ENCODE data around the gene IFNGR1.

Gene IFNGR1

GRCh38 chr6:137177611-137178010 is 41.6 kb downstream of the IFNGR1 start:
- DNase-seq (ENCODE audit: low read depth in 2 of 2, low spot score in 1 of 2), result no peak

- no peak for DNase-seq (ENCODE audit: low read depth in 2 of 2, low spot score in 1 of 2)
These were observed 42.5 kb downstream of the IFNGR1 start for GRCh38 chr6:137176729-137177128.

GRCh38 chr6:137175868-137176245 is 43.3 kb downstream of the IFNGR1 start:
- no peak for DNase-seq (ENCODE audit: low read depth in 2 of 2, low spot score in 1 of 2)

- DNase-seq (ENCODE audit: low read depth in 2 of 2, low spot score in 1 of 2), result no peak
These were observed 43.9 kb downstream of the IFNGR1 start for GRCh38 chr6:137175157-137175867.

GRCh38 chr6:137173501-137173900 is 45.7 kb downstream of the IFNGR1 start, which contains the start of gene IL22RA2:
Gene IL22RA2, minus strand, starts transcription at chr6:137173644. Its CDS starts 11,895 bp downstream, at chr6:137161749.
- no peak for DNase-seq (ENCODE audit: low read depth in 2 of 2, low spot score in 1 of 2)

GRCh38 chr6:137172734-137173431 is 46.3 kb downstream of the IFNGR1 start:
- DNase-seq (ENCODE audit: low read depth in 2 of 2, low spot score in 1 of 2), result no peak

GRCh38 chr6:137171824-137172733 is 47.1 kb downstream of the IFNGR1 start:
- DNase-seq (ENCODE audit: low read depth in 2 of 2, low spot score in 1 of 2), result no peak

- DNase-seq (ENCODE audit: low read depth in 2 of 2, low spot score in 1 of 2), result no peak
These were observed 48.2 kb downstream of the IFNGR1 start for GRCh38 chr6:137171053-137171374.

- no peak for DNase-seq (ENCODE audit: low read depth in 2 of 2, low spot score in 1 of 2)
These were observed 48.7 kb downstream of the IFNGR1 start for GRCh38 chr6:137170266-137171052.

GRCh38 chr6:137167702-137168377 is 51.3 kb downstream of the IFNGR1 start:
- no peak for DNase-seq (ENCODE audit: low read depth in 2 of 2, low spot score in 1 of 2)

- DNase-seq (ENCODE audit: low read depth in 2 of 2, low spot score in 1 of 2), result no peak
These were observed 52.7 kb downstream of the IFNGR1 start for GRCh38 chr6:137166247-137167098.

- no peak for DNase-seq (ENCODE audit: low read depth in 2 of 2, low spot score in 1 of 2)
These were observed 53.6 kb downstream of the IFNGR1 start for GRCh38 chr6:137165375-137166246.

- no peak for DNase-seq (ENCODE audit: low read depth in 2 of 2, low spot score in 1 of 2)
These were observed 55.4 kb downstream of the IFNGR1 start for GRCh38 chr6:137163732-137164318.

- no peak for DNase-seq (ENCODE audit: low read depth in 2 of 2, low spot score in 1 of 2)
These were observed 56.4 kb downstream of the IFNGR1 start for GRCh38 chr6:137162692-137163306.

- DNase-seq (ENCODE audit: low read depth in 2 of 2, low spot score in 1 of 2), result no peak
These were observed 57.2 kb downstream of the IFNGR1 start for GRCh38 chr6:137161949-137162348.

GRCh38 chr6:137160763-137161162 is 58.4 kb downstream of the IFNGR1 start:
- DNase-seq (ENCODE audit: low read depth in 2 of 2, low spot score in 1 of 2), result no peak

- no peak for DNase-seq (ENCODE audit: low read depth in 2 of 2, low spot score in 1 of 2)
These were observed 59.3 kb downstream of the IFNGR1 start for GRCh38 chr6:137159912-137160311.

- DNase-seq (ENCODE audit: low read depth in 2 of 2, low spot score in 1 of 2), result no peak
These were observed 61.6 kb downstream of the IFNGR1 start for GRCh38 chr6:137157601-137158000.

All from stimulated activated CD8-positive, alpha-beta memory T cell treated with anti-CD3 and anti-CD28 coated beads, Interleukin-4, amount 100 ng/mL, for 4 hours (primary cell).